ENCODE measurements around the gene PDE3B.
"Not testable (repeated sequence)": the region's sequence is repeated elsewhere in the genome, so short reads cannot be mapped to it uniquely, and the experiment has no call there.

The PDE3B gene

GRCh38 chr11:14623036-14623435 is 20.6 kb upstream of the PDE3B start:
- ATAC-seq = no peak
- no peak for TF ChIP-seq CREB5 (CRISPR knock-in tag; IDR thresholded peaks at IDR 0.05; ENCODE audit: low read depth)
- no peak for TF ChIP-seq ZFP3 (CRISPR knock-in tag; IDR thresholded peaks at IDR 0.05)
- TF ChIP-seq ARNTL (CRISPR knock-in tag; IDR thresholded peaks at IDR 0.05; ENCODE audit: borderline replicate concordance, low read depth) = no peak

GRCh38 chr11:14625586-14626205 is 17.9 kb upstream of the PDE3B start:
- no peak for ATAC-seq
- TF ChIP-seq BACH2 (CRISPR knock-in tag; IDR thresholded peaks at IDR 0.05; ENCODE audit: borderline replicate concordance) = no peak
- no peak for TF ChIP-seq PATZ1 (CRISPR knock-in tag; IDR thresholded peaks at IDR 0.05; ENCODE audit: borderline replicate concordance)
- no peak for TF ChIP-seq SNAI2 (CRISPR knock-in tag; IDR thresholded peaks at IDR 0.05)

GRCh38 chr11:14626650-14627049 is 17.0 kb upstream of the PDE3B start:
- no peak for TF ChIP-seq TOX (CRISPR knock-in tag; IDR thresholded peaks at IDR 0.05; ENCODE audit: borderline replicate concordance)
- ATAC-seq = no peak

GRCh38 chr11:14633506-14634224 is 9.9 kb upstream of the PDE3B start:
- not testable (repeated sequence) for ATAC-seq

- no peak for ATAC-seq
- no peak for TF ChIP-seq BACH2 (CRISPR knock-in tag; IDR thresholded peaks at IDR 0.05; ENCODE audit: borderline replicate concordance)
These were observed 8.8 kb upstream of the PDE3B start for GRCh38 chr11:14634813-14635212.

- ATAC-seq = no peak
- no peak for TF ChIP-seq PPARA (CRISPR knock-in tag; IDR thresholded peaks at IDR 0.05; ENCODE audit: borderline replicate concordance)
- TF ChIP-seq CREB5 (CRISPR knock-in tag; IDR thresholded peaks at IDR 0.05; ENCODE audit: low read depth) = no peak
- no peak for TF ChIP-seq OSR1 (CRISPR knock-in tag; IDR thresholded peaks at IDR 0.05)
- TF ChIP-seq TCF4 (CRISPR knock-in tag; IDR thresholded peaks at IDR 0.05; ENCODE audit: borderline replicate concordance) = no peak
- no peak for TF ChIP-seq CSDC2 (CRISPR knock-in tag; IDR thresholded peaks at IDR 0.05)
- TF ChIP-seq POU6F1 (CRISPR knock-in tag; IDR thresholded peaks at IDR 0.05; ENCODE audit: borderline replicate concordance, low read depth) = no peak
- no peak for TF ChIP-seq ARNTL (CRISPR knock-in tag; IDR thresholded peaks at IDR 0.05; ENCODE audit: borderline replicate concordance, low read depth)
- no peak for TF ChIP-seq ZFP3 (CRISPR knock-in tag; IDR thresholded peaks at IDR 0.05)
- no peak for TF ChIP-seq PATZ1 (CRISPR knock-in tag; IDR thresholded peaks at IDR 0.05; ENCODE audit: borderline replicate concordance)
- no peak for TF ChIP-seq BACH2 (CRISPR knock-in tag; IDR thresholded peaks at IDR 0.05; ENCODE audit: borderline replicate concordance)
- no peak for TF ChIP-seq ZC3H10 (CRISPR knock-in tag; IDR thresholded peaks at IDR 0.05)
- no peak for TF ChIP-seq ESRRG (CRISPR knock-in tag; IDR thresholded peaks at IDR 0.05)
- no peak for TF ChIP-seq TSHZ2 (CRISPR knock-in tag; IDR thresholded peaks at IDR 0.05)
These were observed 8.1 kb upstream of the PDE3B start for GRCh38 chr11:14635546-14635945.

Data from SK-N-SH treated with all-trans-retinoic acid at 6 μM for 48 hours (cell line).